GM12892 (cell line): ENCODE measurements around the gene CAMK1D.

Source experiments
- DNase-seq: peaks from one replicate; pipeline ENCODE4 v3.0.0; 2011; ENCODE audit not compliant: insufficient read length
- FAIRE-seq: peaks from 2 replicates; lab custom pipeline; 2011; peaks lifted over from hg19 to GRCh38; lab: Jason Lieb, UNC
- POLR2A ChIP-seq: IDR thresholded peaks from 2 replicates; pipeline ENCODE4 v1.6.1; 2011; ENCODE audit warnings: low read depth, low read length, control low read depth
- POLR2AphosphoS5 ChIP-seq: IDR thresholded peaks from 2 replicates; pipeline ENCODE4 v1.6.1; 2011; ENCODE audit warnings: low read depth, low read length, control low read depth
- TAF1 ChIP-seq: IDR thresholded peaks from 2 replicates; pipeline ENCODE4 v1.6.1; 2011; ENCODE audit warnings: low read depth, mild to moderate bottlenecking, control low read depth, low read length, borderline replicate concordance

Gene CAMK1D

DNA sequence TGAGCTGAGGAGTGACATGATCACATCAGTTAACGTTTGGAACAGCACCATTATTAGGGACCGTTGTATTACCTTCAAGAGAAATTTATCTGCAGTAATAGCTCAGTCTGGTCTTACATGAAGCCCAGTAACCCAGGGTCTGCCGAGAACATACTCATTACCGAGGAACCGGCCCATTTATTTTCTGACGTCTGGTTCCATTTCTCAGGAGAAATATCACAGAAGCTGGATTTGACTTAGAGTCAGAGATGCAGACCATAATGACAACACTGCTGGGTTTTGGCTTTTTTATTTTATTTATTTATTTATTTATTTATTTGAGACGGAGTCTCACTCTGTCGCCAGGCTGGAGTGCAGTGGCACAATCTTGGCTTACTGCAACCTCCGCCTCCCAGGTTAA lies 489.0 kb downstream of the CAMK1D start:
- no peak for DNase-seq
- TF ChIP-seq POLR2AphosphoS5 (no peak), POLR2A (no peak), TAF1 (no peak)
- FAIRE-seq: no peak

GRCh38 chr10:12838995-12839927 lies 489.9 kb downstream of the CAMK1D start:
- DNase-seq (no peak), FAIRE-seq (no peak)

DNA sequence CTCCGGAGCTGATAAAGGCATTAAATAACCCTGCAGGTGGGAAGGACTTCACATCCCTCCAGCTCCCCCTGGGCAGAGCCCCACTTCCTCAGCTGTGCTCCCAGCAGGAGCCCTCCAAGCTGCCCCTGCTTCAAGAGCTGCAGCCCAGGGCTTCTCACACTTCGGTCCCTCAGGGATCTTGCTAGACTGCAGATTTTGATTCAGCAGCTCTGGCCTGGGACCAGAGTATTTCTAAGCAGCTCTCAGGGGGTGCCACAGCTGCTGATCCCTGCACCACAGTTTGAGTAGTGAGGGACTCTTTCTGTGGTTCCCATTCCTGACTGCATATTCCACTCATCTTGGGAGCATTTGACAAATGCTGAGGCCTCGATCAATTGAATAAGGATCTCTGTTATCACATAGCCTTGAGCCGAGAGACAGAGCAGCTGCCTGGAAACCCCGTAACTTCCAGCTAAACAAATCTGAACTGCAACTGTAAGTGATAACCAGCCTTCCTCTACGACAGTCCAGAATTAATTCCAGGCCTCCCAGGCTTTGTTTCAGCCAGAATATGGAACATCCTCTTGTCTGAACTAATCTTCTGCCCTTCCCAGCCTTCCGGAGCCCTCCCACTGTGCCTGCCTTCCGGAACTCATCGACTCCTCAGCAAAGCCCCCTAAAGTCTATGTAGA lies 490.7 kb downstream of the CAMK1D start:
- TF ChIP-seq POLR2A (no peak), TAF1 (no peak), POLR2AphosphoS5 (no peak)
- DNase-seq (no peak), FAIRE-seq (no peak)

More at GRCh38 chr10:12838995-12839927, 489.9 kb downstream of the CAMK1D start:
- TF ChIP-seq POLR2A (no peak), TAF1 (no peak), POLR2AphosphoS5 (no peak)

DNA sequence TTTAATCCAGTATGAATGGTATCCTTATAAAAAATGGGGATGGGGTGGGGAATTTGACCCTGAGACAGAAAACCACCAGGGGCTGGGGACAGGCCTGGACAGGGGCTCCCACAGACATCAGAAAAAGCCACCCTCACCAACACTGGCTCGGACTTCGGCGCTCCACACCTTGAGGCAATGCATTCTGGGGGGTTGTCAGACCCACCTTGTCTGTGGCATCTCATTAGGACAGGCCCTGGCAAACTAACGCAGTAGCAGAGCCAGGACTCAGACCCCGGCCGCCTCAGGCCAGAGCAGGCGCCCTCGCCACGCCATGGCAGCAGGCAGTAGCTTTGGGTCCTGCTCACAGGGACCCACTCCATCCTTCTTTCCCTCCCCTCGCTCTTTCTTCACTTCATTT lies 492.1 kb downstream of the CAMK1D start:
- DNase-seq: no peak
- TF ChIP-seq TAF1 (no peak), POLR2AphosphoS5 (no peak), POLR2A (no peak)
- FAIRE-seq: no peak

DNA sequence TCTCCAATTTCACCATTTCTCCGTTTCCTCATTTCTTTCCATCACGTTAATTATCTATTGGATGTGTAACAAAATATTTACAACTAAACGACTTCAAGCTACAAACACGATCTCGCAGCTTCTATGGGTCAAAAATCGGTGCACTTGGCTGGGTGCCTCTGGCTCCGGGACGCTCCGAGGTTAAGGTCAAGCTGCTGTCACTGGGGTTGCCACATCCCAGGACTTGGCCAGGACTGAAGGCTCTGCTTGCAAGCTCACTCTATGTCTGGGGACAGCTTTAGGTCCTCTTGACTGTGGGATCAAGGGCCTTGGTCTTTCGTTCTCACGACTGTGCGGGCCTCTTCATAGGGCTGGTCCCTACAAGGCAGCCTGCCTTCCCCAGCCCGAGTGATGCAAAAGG lies 492.5 kb downstream of the CAMK1D start:
- no peak for FAIRE-seq
- no peak for DNase-seq
- TF ChIP-seq POLR2AphosphoS5 (no peak), TAF1 (no peak), POLR2A (no peak)

- TF ChIP-seq POLR2AphosphoS5: no peak
- DNase-seq: no peak
- FAIRE-seq: no peak
Observed at GRCh38 chr10:12842310-12842709, 493.0 kb downstream of the CAMK1D start.

DNA sequence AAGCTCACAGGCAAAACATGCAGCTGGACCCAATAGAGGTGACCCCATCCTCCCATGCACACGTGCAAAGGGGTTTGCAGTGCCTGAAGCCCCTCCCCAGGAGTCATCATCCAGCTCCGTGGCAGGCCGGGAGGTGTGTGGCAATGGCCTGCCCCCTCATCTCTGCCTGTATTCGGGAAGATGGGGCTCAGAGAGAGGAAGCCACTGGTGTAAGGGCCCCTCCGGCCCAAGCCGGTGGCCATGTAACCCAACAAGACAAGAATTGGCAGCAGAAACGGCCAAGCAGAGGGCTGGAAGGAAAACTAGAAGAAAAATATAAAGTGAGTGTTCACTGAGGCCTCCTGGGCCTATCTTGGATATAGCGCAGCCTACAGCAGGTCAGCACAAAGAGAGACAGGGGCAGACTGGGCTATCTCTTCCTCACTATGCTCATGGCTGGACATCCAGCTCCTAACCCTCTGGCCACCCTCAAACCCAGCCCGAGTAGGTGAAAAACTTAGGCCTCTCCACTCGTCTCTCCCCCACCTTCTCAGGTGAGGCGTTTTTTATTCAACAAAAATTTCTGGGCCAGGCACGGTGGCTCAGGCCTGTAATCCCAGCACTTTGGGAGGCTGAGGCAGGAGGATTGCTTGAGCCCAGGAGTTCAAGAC lies 494.1 kb downstream of the CAMK1D start:
- no peak for FAIRE-seq
- DNase-seq: no peak
- TF ChIP-seq POLR2AphosphoS5 (no peak), POLR2A (no peak), TAF1 (no peak)

DNA sequence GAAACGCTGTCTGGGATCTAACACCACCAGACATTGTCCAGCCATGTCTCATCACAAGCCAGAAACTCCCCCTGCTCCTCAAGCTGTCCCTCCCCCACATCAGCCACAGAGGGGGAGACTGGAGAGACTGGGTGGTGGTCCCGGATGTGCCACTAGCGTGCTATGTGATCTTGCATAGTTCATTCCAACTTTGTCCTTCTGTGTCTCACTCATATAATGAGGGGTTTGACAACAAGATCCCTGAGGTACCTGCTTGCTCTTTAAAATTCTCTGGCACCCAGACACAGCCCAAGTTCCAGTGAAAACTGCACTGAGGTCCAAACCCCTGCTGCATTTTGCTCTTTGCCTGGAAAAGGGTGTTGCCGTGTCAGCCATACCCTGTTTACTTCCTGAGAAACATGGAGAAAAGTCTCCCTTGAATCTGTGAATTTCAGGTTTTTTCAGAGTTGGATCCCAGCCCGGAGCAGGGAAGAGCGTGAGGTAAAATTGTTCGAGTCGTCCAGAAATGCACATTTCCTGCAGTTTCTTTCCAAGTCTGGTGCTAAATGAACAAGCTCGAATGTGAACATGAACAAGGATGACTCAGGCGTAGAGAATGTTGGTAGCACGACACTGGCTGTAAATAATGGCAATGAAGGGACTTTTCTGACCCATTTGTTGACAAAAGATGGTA lies 495.6 kb downstream of the CAMK1D start:
- no peak for FAIRE-seq
- TF ChIP-seq POLR2A (no peak), TAF1 (no peak), POLR2AphosphoS5 (no peak)
- no peak for DNase-seq

GRCh38 chr10:12846718-12847117 lies 497.4 kb downstream of the CAMK1D start:
- DNase-seq (no peak), FAIRE-seq (no peak)
- TF ChIP-seq POLR2A: no peak
- no peak for TF ChIP-seq POLR2AphosphoS5
- TF ChIP-seq TAF1: no peak

DNA sequence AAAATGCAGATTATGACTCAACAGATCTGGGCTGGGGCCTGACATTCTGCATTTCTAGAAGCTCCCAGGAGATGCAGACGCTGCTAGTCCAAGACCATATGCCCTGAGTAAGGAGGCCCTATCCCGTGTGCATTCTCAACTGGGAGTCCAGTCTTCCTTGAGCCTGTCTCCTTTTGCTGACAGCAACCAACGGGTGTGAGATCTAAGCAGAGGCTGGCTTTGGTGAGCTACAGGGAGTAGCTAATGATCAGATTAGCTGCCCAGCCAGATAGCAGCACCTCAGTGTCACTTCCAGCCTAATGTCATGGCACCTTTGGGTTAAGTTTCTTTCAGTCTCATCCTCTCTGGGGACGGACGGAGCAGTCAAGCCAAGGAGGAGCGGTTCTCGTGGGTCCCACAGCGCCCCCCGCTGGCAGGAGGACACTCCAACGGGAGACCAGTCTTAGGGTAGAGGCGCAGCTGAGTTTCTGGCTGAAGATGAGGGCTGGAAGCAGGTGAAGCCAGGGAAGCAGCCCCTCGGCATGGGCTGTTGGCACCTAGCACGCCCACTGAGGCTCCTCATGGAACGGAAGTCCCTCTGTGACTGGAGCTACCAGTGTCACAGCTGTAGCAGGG lies 498.1 kb downstream of the CAMK1D start:
- TF ChIP-seq TAF1 (no peak), POLR2A (no peak), POLR2AphosphoS5 (no peak)
- DNase-seq: no peak
- no peak for FAIRE-seq
